Natural killer cell (primary cell): ENCODE results near the gene CEP170B. TPM values are rescaled to one million over a fixed set of nuclear protein-coding genes. Genes with fewer than 3 reads are reported as not detected.

ENCODE experiments used
- ATAC-seq, 3 donors: fragments of 150-1000 bp in 2 of 3; fragments of 200-7000 bp in 1 of 3; cut with Tn5 transposase; 1 replicate in 1 of 3; 2 replicates in 2 of 3; pipeline ENCODE4 v1.10.0; 2021; ENCODE audit warnings: mild to moderate bottlenecking in 2 of 3, moderate library complexity in 2 of 3
- DNase-seq, 2 donors: peaks; one replicate each; pipeline versions ENCODE4 v3.0.0 to v3.0.0-alpha.2; 2013 to 2021; ENCODE audit warnings: mixed read lengths in 1 of 2
- H3K27ac ChIP-seq: one replicate; pipeline ENCODE4 v1.5.1; 2013; ENCODE audit warnings: mild to moderate bottlenecking, low read length
- H3K27me3 ChIP-seq: one replicate; pipeline ENCODE4 v1.6.1; 2013; ENCODE audit warnings: low read length; ENCODE audit not compliant: control insufficient read depth, insufficient read depth
- H3K36me3 ChIP-seq: one replicate; pipeline ENCODE4 v1.6.1; 2013; ENCODE audit warnings: low read length; ENCODE audit not compliant: control insufficient read depth, insufficient read depth
- H3K4me1 ChIP-seq: one replicate; pipeline ENCODE4 v1.6.1; 2013; ENCODE audit warnings: low read length; ENCODE audit not compliant: control insufficient read depth, insufficient read depth
- H3K4me3 ChIP-seq: one replicate; pipeline ENCODE4 v1.5.1; 2013; ENCODE audit warnings: low read length
- H3K9me3 ChIP-seq: one replicate; pipeline ENCODE4 v1.6.1; 2013; ENCODE audit warnings: low read length; ENCODE audit not compliant: control insufficient read depth, insufficient read depth
- H3K27ac Mint-ChIP-seq, 2 donors: one replicate each; pipeline ENCODE4 v1.8.0; 2022; ENCODE audit warnings: mild to moderate bottlenecking in 2 of 2, mixed read lengths in 2 of 2, moderate library complexity in 1 of 2
- H3K27me3 Mint-ChIP-seq, 2 donors: one replicate each; pipeline ENCODE4 v1.8.0; 2022; ENCODE audit warnings: low read depth in 2 of 2, mixed read lengths in 2 of 2
- H3K36me3 Mint-ChIP-seq: one replicate; pipeline ENCODE4 v1.8.0; 2022; ENCODE audit warnings: mixed read lengths
- H3K4me1 Mint-ChIP-seq, 2 donors: one replicate each; pipeline ENCODE4 v1.8.0; 2022; ENCODE audit warnings: mixed read lengths in 2 of 2
- H3K4me3 Mint-ChIP-seq: one replicate; pipeline ENCODE4 v1.8.0; 2022; ENCODE audit warnings: mild to moderate bottlenecking, moderate library complexity, mixed read lengths
- H3K9me3 Mint-ChIP-seq, 2 donors: one replicate each; pipeline ENCODE4 v1.8.0; 2022; ENCODE audit warnings: mixed read lengths in 2 of 2
- WGBS: methylation state at CpG from one replicate; pipeline ENCODE4 v1.1.7; 2013; ENCODE audit warnings: missing lambda C conversion rate; ENCODE audit not compliant: insufficient coverage; 5-methylcytosine and 5-hydroxymethylcytosine counted together
- intact Hi-C: fragments of 100-400 bp; cut with micrococcal nuclease; formaldehyde crosslinking; loops from one replicate; pipeline ENCODE4 v1.14.2; 2022
- total RNA-seq, 4 donors: library from RNA; stranded (reverse); fragments of 120-200 nt in 1 of 4; gene quantifications; one replicate each; pipeline versions ENCODE4 v1.2.3 to v1.2.4, GENCODE V29; 2013 to 2022
- TF ChIP-seq, protein P1 (sequence below): fragments of 200-600 bp; IDR thresholded peaks from one replicate; pipeline ENCODE4 v1.8.0; 2022; ENCODE audit warnings: antibody characterized with exemption

CEP170B gene
- total RNA-seq, 3 donors from 2014 or later (not counting 1 experiment from before 2014, with no cell fraction given): 0.24 to 0.72 (median 0.30) TPM

DNA sequence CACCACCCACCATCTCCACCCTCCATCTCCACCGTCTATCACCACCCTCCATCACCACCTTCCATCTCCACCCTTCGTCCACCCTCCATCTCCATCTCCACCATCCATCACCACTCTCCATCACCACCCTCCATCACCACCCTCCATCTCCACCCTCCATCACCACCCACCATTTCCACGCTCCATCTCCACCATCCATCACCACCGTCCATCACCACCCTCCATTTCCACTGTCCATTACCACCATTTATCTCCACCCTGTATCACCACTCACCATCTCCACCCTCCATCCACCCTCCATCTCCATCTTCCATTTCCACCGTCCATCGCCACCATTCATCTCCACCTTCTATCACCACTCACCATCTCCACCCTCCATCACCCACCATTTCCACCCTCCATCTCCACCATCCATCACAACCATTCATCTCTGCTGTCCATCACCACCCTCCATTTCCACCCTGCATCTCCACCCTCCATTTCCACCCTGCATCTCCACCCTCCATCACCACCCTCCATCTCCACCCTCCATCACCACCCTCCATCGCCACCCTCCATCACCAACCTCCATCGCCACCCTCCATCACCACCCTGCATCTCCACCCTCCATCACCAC, 6.1 kb upstream of the CEP170B start:
- Mint-ChIP-seq H3K27me3 (peaks cover 6 to 8% of the 10 kb centered on the region in 2 donors), H3K27ac (no peak overlapping the region), H3K9me3 (no peaks in the 10 kb centered on the region), H3K4me1 (no peaks in the 10 kb centered on the region), H3K4me3 (no peak overlapping the region), H3K36me3 (no peaks in the 10 kb centered on the region)
- intact Hi-C loops: no loop called here
- ATAC-seq (no peak), DNase-seq (no peak)
- 77% methylated on average over 8 of the region's 8 CpGs for WGBS
- no peak overlapping the region for H3K4me3 ChIP-seq
- H3K4me1 ChIP-seq: no peaks in the 10 kb centered on the region
- no peaks in the 10 kb centered on the region for H3K27me3 ChIP-seq
- H3K9me3 ChIP-seq: no peaks in the 10 kb centered on the region
- no peaks in the 10 kb centered on the region for H3K36me3 ChIP-seq
- H3K27ac ChIP-seq: no peak overlapping the region
- TF ChIP-seq, protein P1, sequence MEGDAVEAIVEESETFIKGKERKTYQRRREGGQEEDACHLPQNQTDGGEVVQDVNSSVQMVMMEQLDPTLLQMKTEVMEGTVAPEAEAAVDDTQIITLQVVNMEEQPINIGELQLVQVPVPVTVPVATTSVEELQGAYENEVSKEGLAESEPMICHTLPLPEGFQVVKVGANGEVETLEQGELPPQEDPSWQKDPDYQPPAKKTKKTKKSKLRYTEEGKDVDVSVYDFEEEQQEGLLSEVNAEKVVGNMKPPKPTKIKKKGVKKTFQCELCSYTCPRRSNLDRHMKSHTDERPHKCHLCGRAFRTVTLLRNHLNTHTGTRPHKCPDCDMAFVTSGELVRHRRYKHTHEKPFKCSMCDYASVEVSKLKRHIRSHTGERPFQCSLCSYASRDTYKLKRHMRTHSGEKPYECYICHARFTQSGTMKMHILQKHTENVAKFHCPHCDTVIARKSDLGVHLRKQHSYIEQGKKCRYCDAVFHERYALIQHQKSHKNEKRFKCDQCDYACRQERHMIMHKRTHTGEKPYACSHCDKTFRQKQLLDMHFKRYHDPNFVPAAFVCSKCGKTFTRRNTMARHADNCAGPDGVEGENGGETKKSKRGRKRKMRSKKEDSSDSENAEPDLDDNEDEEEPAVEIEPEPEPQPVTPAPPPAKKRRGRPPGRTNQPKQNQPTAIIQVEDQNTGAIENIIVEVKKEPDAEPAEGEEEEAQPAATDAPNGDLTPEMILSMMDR: no peak

- H3K27ac Mint-ChIP-seq: no peak overlapping the region
- ATAC-seq (no peak), DNase-seq (no peak)
- H3K4me1 Mint-ChIP-seq: no peaks in the 10 kb centered on the region
- no peaks in the 10 kb centered on the region for H3K9me3 Mint-ChIP-seq
- TF ChIP-seq, protein P1: no peak
- H3K36me3 Mint-ChIP-seq: no peaks in the 10 kb centered on the region
- H3K9me3 ChIP-seq: no peaks in the 10 kb centered on the region
- H3K27me3 Mint-ChIP-seq: peaks cover 8 to 11% of the 10 kb centered on the region in 2 donors
- intact Hi-C loops: no loop called here
- peaks cover 6% of the 10 kb centered on the region for H3K4me1 ChIP-seq
- no peak overlapping the region for H3K27ac ChIP-seq
- no peak overlapping the region for H3K4me3 Mint-ChIP-seq
- peaks cover 5% of the 10 kb centered on the region for H3K27me3 ChIP-seq
- no peaks in the 10 kb centered on the region for H3K36me3 ChIP-seq
- 97% methylated on average over 4 of the region's 4 CpGs for WGBS
- no peak overlapping the region for H3K4me3 ChIP-seq
Observed at GRCh38 chr14:104859900-104860299, 5.2 kb upstream of the CEP170B start.

DNA sequence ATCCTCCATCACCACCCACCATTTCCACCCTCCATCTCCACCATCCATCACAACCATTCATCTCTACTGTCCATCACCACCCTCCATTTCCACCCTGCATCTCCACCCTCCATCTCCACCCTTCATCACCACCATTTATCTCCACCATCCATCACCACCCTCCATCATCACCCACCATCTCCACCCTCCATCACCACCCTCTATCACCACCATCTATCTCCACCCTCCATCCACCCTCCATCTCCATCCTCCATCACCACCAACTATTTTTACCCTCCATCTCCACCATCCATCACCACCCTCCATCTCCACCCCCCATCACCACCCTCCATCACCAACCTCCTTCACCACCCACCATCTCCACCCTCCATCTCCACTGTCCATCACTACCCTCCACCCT, 4.7 kb upstream of the CEP170B start:
- no peaks in the 10 kb centered on the region for H3K4me1 Mint-ChIP-seq
- H3K27ac Mint-ChIP-seq: no peak overlapping the region
- intact Hi-C loops: no loop called here
- TF ChIP-seq, protein P1: no peak
- H3K27me3 Mint-ChIP-seq: peaks cover 8 to 11% of the 10 kb centered on the region in 2 donors
- H3K9me3 Mint-ChIP-seq: no peaks in the 10 kb centered on the region
- Histone ChIP-seq H3K27me3 (peaks cover 5% of the 10 kb centered on the region), H3K4me1 (peaks cover 6% of the 10 kb centered on the region), H3K27ac (no peak overlapping the region), H3K4me3 (no peak overlapping the region), H3K9me3 (no peaks in the 10 kb centered on the region), H3K36me3 (no peaks in the 10 kb centered on the region)
- H3K36me3 Mint-ChIP-seq: no peaks in the 10 kb centered on the region
- H3K4me3 Mint-ChIP-seq: no peak overlapping the region
- DNase-seq (no peak), ATAC-seq (no peak)
